NAMALWA (cell line): Measurements from ENCODE around the gene CFB.
"Not testable (repeated sequence)": the region's sequence is repeated elsewhere in the genome, so short reads cannot be mapped to it uniquely, and the experiment has no call there.

Source experiments
- DNase-seq: peaks from one replicate; pipeline ENCODE4 v3.0.0-alpha.2; 2015; ENCODE audit warnings: low spot score

Gene CFB

GRCh38 chr6:31970604-31971271 lies 24.8 kb downstream of the CFB start:
- no peak for DNase-seq

- no peak for DNase-seq
Measured at GRCh38 chr6:31971279-31971992, 25.5 kb downstream of the CFB start.

- DNase-seq = peak; percentile 98
Measured at GRCh38 chr6:31971993-31972708, 26.3 kb downstream of the CFB start, which contains the start of gene DXO. DXO (minus strand) TSS chr6:31972138; CDS start chr6:31971675, 463 bp downstream.

GRCh38 chr6:31972709-31973350 lies 26.9 kb downstream of the CFB start:
- DNase-seq = no peak

- DNase-seq = not testable (repeated sequence)
Measured at GRCh38 chr6:31976065-31976464, 30.2 kb downstream of the CFB start.

GRCh38 chr6:31977816-31978431 lies 32.0 kb downstream of the CFB start:
- DNase-seq = no peak

GRCh38 chr6:31978831-31979230 lies 32.9 kb downstream of the CFB start:
- no peak for DNase-seq

- no peak for DNase-seq
Measured at GRCh38 chr6:31979238-31979898, 33.5 kb downstream of the CFB start.

- not testable (repeated sequence) for DNase-seq
Measured at GRCh38 chr6:31980195-31980876, 34.4 kb downstream of the CFB start.

- not testable (repeated sequence) for DNase-seq
Measured at GRCh38 chr6:31980998-31981397, 35.1 kb downstream of the CFB start.

- DNase-seq = not testable (repeated sequence)
Measured at GRCh38 chr6:31981744-31982143, 35.8 kb downstream of the CFB start, which contains the start of gene C4A. C4A (plus strand) TSS chr6:31982057; CDS start chr6:31982108, 51 bp downstream.

- DNase-seq = not testable (repeated sequence)
Measured at GRCh38 chr6:31989363-31989762, 43.5 kb downstream of the CFB start.

- DNase-seq = not testable (repeated sequence)
Measured at GRCh38 chr6:31994421-31994820, 48.5 kb downstream of the CFB start.

GRCh38 chr6:31996385-31996784 lies 50.5 kb downstream of the CFB start:
- DNase-seq = not testable (repeated sequence)
